HepG2 (cell line): ENCODE data around the gene EIF5. TPM values are rescaled to one million over a fixed set of nuclear protein-coding genes. Genes with fewer than 3 reads are reported as not detected.
A peak's percentile ranks its signal among the peaks of the same experiment; 100 is the strongest.

Experiments
- AHDC1 ChIP-seq: sonication (generic); formaldehyde crosslinking; IDR thresholded peaks from 2 replicates; pipeline ENCODE4 v1.5.1; 2020; ENCODE audit warnings: mild to moderate bottlenecking, missing genetic modification reagents, borderline replicate concordance
- FOXP1 ChIP-seq, 2 experiments: fragments of 450-650 bp in 1 of 2; IDR thresholded peaks; 2 replicates each; pipeline ENCODE4 v1.6.1; 2017 to 2018; ENCODE audit warnings: antibody characterized with exemption in 1 of 2
- HNRNPLL ChIP-seq: fragments of 200-400 bp; formaldehyde crosslinking; IDR thresholded peaks from 2 replicates; pipeline ENCODE4 v1.6.1; 2017; ENCODE audit warnings: mild to moderate bottlenecking, low read depth, low read length; ENCODE audit not compliant: poor library complexity, severe bottlenecking
- ISX ChIP-seq: sonication (generic); formaldehyde crosslinking; conservative IDR thresholded peaks from 2 replicates; pipeline ENCODE4 v1.5.0; 2020; ENCODE audit warnings: missing genetic modification reagents
- NCOA1 ChIP-seq: sonication (generic); formaldehyde crosslinking; IDR thresholded peaks from 2 replicates; pipeline ENCODE4 v1.9.0; 2021; ENCODE audit warnings: missing genetic modification reagents
- RNF2 ChIP-seq: fragments of 450-650 bp; conservative IDR thresholded peaks from 2 replicates; pipeline ENCODE4 v1.6.1; 2016; ENCODE audit warnings: low read depth
- SMARCC2 ChIP-seq: fragments of 450-650 bp; IDR thresholded peaks from 2 replicates; pipeline ENCODE4 v1.6.1; 2017; ENCODE audit warnings: antibody characterized with exemption, mild to moderate bottlenecking
- TFE3 ChIP-seq: IDR thresholded peaks from 2 replicates; pipeline ENCODE4 v1.6.1; 2016
- ZBTB8A ChIP-seq: sonication (generic); formaldehyde crosslinking; IDR thresholded peaks from 2 replicates; pipeline ENCODE4 v1.4.0; 2020; ENCODE audit warnings: mild to moderate bottlenecking, low read depth, missing genetic modification reagents, borderline replicate concordance
- ZHX1 ChIP-seq: sonication (generic); formaldehyde crosslinking; IDR thresholded peaks from 2 replicates; pipeline ENCODE4 v1.8.1; 2022; ENCODE audit warnings: low read depth, mild to moderate bottlenecking, missing genetic modification reagents
- ZMAT5 ChIP-seq: sonication (generic); formaldehyde crosslinking; IDR thresholded peaks from 2 replicates; pipeline ENCODE4 v1.5.0; 2020; ENCODE audit warnings: mild to moderate bottlenecking, low read depth, missing genetic modification reagents, borderline replicate concordance
- ZNF382 ChIP-seq: sonication (generic); formaldehyde crosslinking; IDR thresholded peaks from 2 replicates; pipeline ENCODE4 v1.5.0; 2020; ENCODE audit warnings: missing genetic modification reagents, mild to moderate bottlenecking, borderline replicate concordance
- ZNF567 ChIP-seq: sonication (generic); formaldehyde crosslinking; IDR thresholded peaks from 2 replicates; pipeline ENCODE4 v1.8.1; 2023; ENCODE audit warnings: mild to moderate bottlenecking, missing genetic modification reagents, borderline replicate concordance
- ZNF589 ChIP-seq: sonication (generic); formaldehyde crosslinking; conservative IDR thresholded peaks from 2 replicates; pipeline ENCODE4 v1.8.0; 2022; ENCODE audit warnings: mild to moderate bottlenecking, moderate library complexity, missing genetic modification reagents
- polyA plus RNA-seq, 8 experiments: library from polyadenylated mRNA; depleted of rRNA in 3 of 8; stranded (reverse) in 7 of 8; unstranded in 1 of 8; fragments of >200 nt; fragmentation: Illumina TruSeq in 4 of 8; extraction: Trizol in 4 of 8; gene quantifications; 2 replicates each; pipeline versions ENCODE4 v1.2.1 to v1.2.3, GENCODE V29; 2011 to 2016; ENCODE audit warnings: low read depth in 4 of 8, missing spikeins in 1 of 8, mixed read lengths in 1 of 8; ENCODE audit not compliant: insufficient read depth in 1 of 8
- total RNA-seq, 5 experiments: library from RNA; depleted of rRNA; stranded (reverse); fragments of >200 nt; fragmentation: Illumina TruSeq; extraction: Trizol; gene quantifications; 2 replicates each; pipeline ENCODE4 v1.2.3, GENCODE V29; 2016; ENCODE audit warnings: low read depth in 1 of 5

Gene EIF5
- total and polyA plus RNA-seq, 2 of the 13 experiments (the other 11 are each of a cell fraction or from before 2014, with no cell fraction given) = 189 to 281 TPM

GRCh38 chr14:103334644-103335622 is 896 bp downstream of the EIF5 start (continued):
- TF ChIP-seq ZNF589 (0 out of 2 replicates have a peak, but pooled peaks have one; percentile 41), RNF2 (no peak), NCOA1 (CRISPR knock-in tag) (no peak), ISX (CRISPR knock-in tag) (no peak), SMARCC2 (no peak), ZHX1 (CRISPR knock-in tag) (no peak), TFE3 (CRISPR knock-in tag) (no peak), ZMAT5 (CRISPR knock-in tag) (no peak), ZNF382 (CRISPR knock-in tag) (no peak), HNRNPLL (no peak), ZNF567 (CRISPR knock-in tag) (no peak), ZBTB8A (no peak), FOXP1 (IDR thresholded peaks at IDR 0.05) (no peak), FOXP1 (CRISPR knock-in tag; IDR thresholded peaks at IDR 0.05) (no peak), AHDC1 (CRISPR knock-in tag) (no peak)
